IPS-20b (cell line): ENCODE measurements around the gene CAMSAP1.

Experiments
- H3K27ac ChIP-seq: one replicate; pipeline ENCODE4 v1.5.1; 2013; ENCODE audit warnings: low read length
- H3K27me3 ChIP-seq: 2 replicates; pipeline ENCODE4 v1.6.1; 2013; ENCODE audit warnings: mild to moderate bottlenecking, low read length, inconsistent platforms; ENCODE audit not compliant: insufficient read depth
- H3K36me3 ChIP-seq: 2 replicates; pipeline ENCODE4 v1.6.1; 2013; ENCODE audit warnings: low read depth, mild to moderate bottlenecking, inconsistent platforms, low read length, moderate library complexity; ENCODE audit not compliant: insufficient read depth
- H3K4me1 ChIP-seq: 2 replicates; pipeline ENCODE4 v1.6.1; 2013; ENCODE audit warnings: mild to moderate bottlenecking, control low read depth, inconsistent platforms, low read length, moderate library complexity; ENCODE audit not compliant: insufficient read depth
- H3K4me3 ChIP-seq: 2 replicates; pipeline ENCODE4 v1.5.1; 2013; ENCODE audit warnings: mild to moderate bottlenecking, low read length, inconsistent platforms
- H3K9ac ChIP-seq: 2 replicates; pipeline ENCODE4 v1.6.1; 2013; ENCODE audit warnings: low read depth, mild to moderate bottlenecking, inconsistent platforms, low read length, moderate library complexity
- H3K9me3 ChIP-seq: 2 replicates; pipeline ENCODE4 v1.6.1; 2013; ENCODE audit warnings: mild to moderate bottlenecking, low read depth, low read length, inconsistent platforms; ENCODE audit not compliant: insufficient read depth

Gene CAMSAP1

DNA sequence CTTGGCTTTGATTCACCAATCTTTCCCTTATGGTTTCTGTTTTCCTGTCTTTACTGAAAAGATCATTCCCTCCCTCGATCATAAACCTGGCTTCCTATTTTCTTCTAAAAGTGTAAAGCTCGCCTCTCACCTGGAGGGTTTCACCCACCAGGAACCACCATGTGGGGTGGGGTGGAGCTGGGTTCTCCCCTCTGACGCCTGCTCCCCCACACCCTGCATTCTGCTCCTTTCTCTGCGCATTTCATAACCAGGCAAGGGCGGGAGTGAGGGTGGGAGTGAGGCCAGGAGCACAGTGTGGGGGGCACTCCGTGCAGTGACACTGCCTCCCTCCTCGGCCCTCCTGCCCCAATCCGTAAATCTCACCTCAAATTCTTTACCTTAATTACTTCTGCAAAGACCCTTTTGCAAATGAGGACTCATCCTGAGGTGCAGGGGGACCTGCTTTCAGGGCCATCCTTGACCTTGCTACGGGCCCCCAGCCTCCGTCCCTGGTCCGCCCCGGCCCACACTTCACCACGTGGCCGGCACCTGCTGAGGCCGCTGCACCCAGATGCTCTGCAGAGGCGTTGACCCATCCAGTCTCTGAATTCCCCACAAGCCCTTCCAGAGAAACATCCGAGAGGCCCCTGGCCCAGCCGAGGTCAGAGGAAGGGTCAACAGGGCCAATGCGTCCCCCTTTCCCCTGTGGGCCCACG lies 146.0 kb downstream of the CAMSAP1 start:
- Histone ChIP-seq H3K9ac (no peak overlapping the region), H3K9me3 (peaks cover 6% of the 10 kb centered on the region; the same call in 1 of the 2 replicates), H3K27me3 (no peaks in the 10 kb centered on the region), H3K4me1 (no peaks in the 10 kb centered on the region), H3K27ac (no peak overlapping the region), H3K4me3 (no peak overlapping the region), H3K36me3 (no peaks in the 10 kb centered on the region)

DNA sequence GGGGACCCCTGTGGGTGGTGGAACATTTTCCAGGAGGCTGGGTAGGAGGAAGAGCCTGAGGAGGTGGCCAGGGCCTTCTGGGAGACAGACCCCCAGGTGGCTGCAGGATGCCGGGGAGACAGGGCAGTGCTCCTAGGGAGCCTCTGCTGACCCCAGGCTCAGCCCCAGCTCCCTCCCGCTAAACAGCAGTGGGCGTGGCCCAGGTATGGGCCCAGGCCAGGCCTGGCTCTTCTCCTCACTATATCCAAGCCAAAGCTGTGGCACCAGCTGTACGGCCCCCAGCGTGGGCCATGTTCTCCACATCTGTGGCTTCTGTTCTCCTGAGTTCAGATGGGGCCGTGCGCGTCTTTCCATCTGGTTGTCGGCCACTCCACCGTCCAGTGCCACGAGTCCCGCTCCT lies 146.9 kb downstream of the CAMSAP1 start:
- Histone ChIP-seq H3K9ac (no peak overlapping the region), H3K27ac (no peak overlapping the region), H3K27me3 (no peaks in the 10 kb centered on the region)

DNA sequence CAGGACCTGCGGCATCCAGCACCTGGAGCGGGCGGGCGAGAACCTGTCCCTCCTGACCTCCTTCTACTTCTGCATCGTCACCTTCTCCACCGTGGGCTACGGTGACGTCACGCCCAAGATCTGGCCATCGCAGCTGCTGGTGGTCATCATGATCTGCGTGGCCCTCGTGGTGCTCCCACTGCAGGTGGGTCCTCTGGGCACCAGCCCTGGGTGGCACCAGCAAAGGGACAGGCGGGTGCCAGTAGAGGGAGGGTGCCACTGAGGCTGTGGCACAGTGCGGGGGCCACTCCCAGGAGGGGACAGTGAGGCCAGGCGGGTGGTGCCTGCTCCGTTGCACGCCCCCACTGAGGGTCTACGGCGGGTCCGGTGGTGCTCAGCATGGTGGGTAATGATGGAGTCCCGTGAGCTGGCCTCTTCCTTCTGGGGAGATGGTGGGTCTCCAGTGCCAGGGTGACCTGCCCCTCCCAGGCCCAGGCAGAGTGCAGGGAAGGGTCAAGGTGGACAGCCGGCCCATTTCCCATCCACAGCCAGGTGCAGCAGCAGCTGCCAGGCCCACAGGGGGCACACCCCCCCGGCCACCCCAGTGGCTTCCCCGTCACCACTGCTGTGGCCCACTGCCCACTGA lies 147.6 kb downstream of the CAMSAP1 start:
- Histone ChIP-seq H3K9ac (no peak overlapping the region), H3K9me3 (peaks cover 4% of the 10 kb centered on the region), H3K27me3 (no peaks in the 10 kb centered on the region), H3K27ac (no peak overlapping the region), H3K36me3 (no peaks in the 10 kb centered on the region), H3K4me3 (no peak overlapping the region), H3K4me1 (no peaks in the 10 kb centered on the region)

More for the DNA sequence above, 146.9 kb downstream of the CAMSAP1 start:
- H3K4me1 ChIP-seq = no peaks in the 10 kb centered on the region
- peaks cover 3% of the 10 kb centered on the region for H3K9me3 ChIP-seq
- H3K36me3 ChIP-seq = no peaks in the 10 kb centered on the region
- H3K4me3 ChIP-seq = no peak overlapping the region

GRCh38 chr9:135758870-135759269 lies 148.5 kb downstream of the CAMSAP1 start:
- peaks cover 4% of the 10 kb centered on the region for H3K9me3 ChIP-seq
- H3K4me3 ChIP-seq = no peak overlapping the region

More at GRCh38 chr9:135758870-135759269, 148.5 kb downstream of the CAMSAP1 start:
- H3K9ac ChIP-seq = no peak overlapping the region
- H3K27ac ChIP-seq = no peak overlapping the region
- no peaks in the 10 kb centered on the region for H3K27me3 ChIP-seq
- H3K36me3 ChIP-seq = no peaks in the 10 kb centered on the region
- no peaks in the 10 kb centered on the region for H3K4me1 ChIP-seq
